GM13977 (cell line): ENCODE measurements around the gene CCNH.
A peak's percentile ranks its signal among the peaks of the same experiment; 100 is the strongest.

Experiments
- DNase-seq: peaks from one replicate; pipeline ENCODE4 v3.0.0; 2012; ENCODE audit warnings: low spot score
- CTCF ChIP-seq: IDR thresholded peaks from 2 replicates; pipeline ENCODE4 v1.5.1; 2012; ENCODE audit warnings: mild to moderate bottlenecking, control low read depth; ENCODE audit not compliant: insufficient read depth; ENCODE audit errors: extremely low read depth, missing control alignments
- in situ Hi-C: fragments of 300-500 bp; cut with MboI; formaldehyde crosslinking; loops from one replicate; pipeline ENCODE4 v1.12.0; 2022; ENCODE audit warnings: low sequenced_read_pairs, low pct_unique_long_range_greater_than_20kb, mixed read lengths, inconsistent platforms; ENCODE audit not compliant: unreplicated experiment

CCNH gene

GRCh38 chr5:87412630-87413342 is at the start of gene CCNH:
Gene CCNH, minus strand, starts transcription at chr5:87412930. Its CDS starts 136 bp downstream, at chr5:87412794.
- TF ChIP-seq CTCF, result no peak
- DNase-seq, result peak; percentile 88
- in situ Hi-C loops, result no loop called here

GRCh38 chr5:87457706-87458105 is 45.0 kb upstream of the CCNH start:
- in situ Hi-C loops, result no loop called here
- no peak for TF ChIP-seq CTCF
- no peak for DNase-seq

GRCh38 chr5:87453801-87454200 is 41.1 kb upstream of the CCNH start:
- in situ Hi-C loops, result no loop called here
- no peak for DNase-seq
- no peak for TF ChIP-seq CTCF

- no peak for TF ChIP-seq CTCF
- in situ Hi-C loops, result no loop called here
- DNase-seq, result no peak
Observed at GRCh38 chr5:87452837-87453236, 40.1 kb upstream of the CCNH start.

- no peak for DNase-seq
- in situ Hi-C loops, result no loop called here
- no peak for TF ChIP-seq CTCF
Observed at GRCh38 chr5:87442419-87442818, 29.7 kb upstream of the CCNH start.

- DNase-seq, result no peak
- in situ Hi-C loops, result no loop called here
- TF ChIP-seq CTCF, result no peak
Observed at GRCh38 chr5:87438231-87438630, 25.5 kb upstream of the CCNH start.
